GM23338 (cell line): ENCODE data around the gene TTC8. TPM values are rescaled to one million over a fixed set of nuclear protein-coding genes. Genes with fewer than 3 reads are reported as not detected.

Experiments used
- ATAC-seq: fragments of 200-7000 bp; cut with Tn5 transposase; 3 replicates; pipeline ENCODE4 v1.9.1; 2020
- DNase-seq: peaks from one replicate; pipeline ENCODE4 v3.0.0-alpha.2; 2015; ENCODE audit warnings: low spot score
- H2AFZ ChIP-seq: fragments of 200-600 bp; sonication (generic); 2 replicates; pipeline ENCODE4 v1.8.0; 2016; ENCODE audit warnings: antibody characterized with exemption, mild to moderate bottlenecking, moderate library complexity
- H3F3A ChIP-seq: fragments of 200-600 bp; sonication (generic); replicated peaks from 2 replicates; pipeline ENCODE4 v1.8.0; 2017; ENCODE audit warnings: antibody characterized with exemption, mixed run types, low read depth
- H3K27ac ChIP-seq: fragments of 200-600 bp; sonication (generic); 2 replicates; pipeline ENCODE4 v1.6.1; 2016; ENCODE audit warnings: low read depth
- H3K27me3 ChIP-seq: fragments of 200-600 bp; sonication (generic); 2 replicates; pipeline ENCODE4 v1.8.0; 2016; ENCODE audit warnings: mild to moderate bottlenecking, mixed run types, moderate library complexity; ENCODE audit not compliant: insufficient read depth
- H3K36me3 ChIP-seq: fragments of 200-600 bp; sonication (generic); 2 replicates; pipeline ENCODE4 v1.8.0; 2016; ENCODE audit warnings: mild to moderate bottlenecking; ENCODE audit not compliant: insufficient read depth
- H3K4me1 ChIP-seq: fragments of 200-600 bp; sonication (generic); 2 replicates; pipeline ENCODE4 v1.8.0; 2016; ENCODE audit warnings: mild to moderate bottlenecking, moderate library complexity; ENCODE audit not compliant: insufficient read depth
- H3K4me2 ChIP-seq: fragments of 200-600 bp; sonication (generic); 2 replicates; pipeline ENCODE4 v1.7.1; 2017; ENCODE audit warnings: mixed run types
- H3K4me3 ChIP-seq: fragments of 200-600 bp; sonication (generic); 2 replicates; pipeline ENCODE4 v1.6.1; 2016; ENCODE audit warnings: mixed run types
- H3K79me2 ChIP-seq: fragments of 200-600 bp; sonication (generic); replicated peaks from 2 replicates; pipeline ENCODE4 v1.8.0; 2017; ENCODE audit warnings: mild to moderate bottlenecking; ENCODE audit not compliant: insufficient read depth
- H3K9me2 ChIP-seq: fragments of 200-600 bp; sonication (generic); 2 replicates; pipeline ENCODE4 v1.8.0; 2017; ENCODE audit not compliant: insufficient read depth
- H4K20me1 ChIP-seq: fragments of 200-600 bp; sonication (generic); replicated peaks from 2 replicates; pipeline ENCODE4 v1.8.0; 2017; ENCODE audit warnings: mild to moderate bottlenecking; ENCODE audit not compliant: insufficient read depth
- H3K27ac Mint-ChIP-seq: 2 replicates; pipeline ENCODE4 v1.8.0; 2020; ENCODE audit warnings: inconsistent platforms, mild to moderate bottlenecking, moderate library complexity, mixed read lengths
- H3K27me3 Mint-ChIP-seq: 3 replicates; pipeline ENCODE4 v1.8.0; 2022; ENCODE audit warnings: low read depth, mild to moderate bottlenecking, moderate library complexity, mixed read lengths, inconsistent platforms; ENCODE audit not compliant: insufficient read depth, poor library complexity
- H3K36me3 Mint-ChIP-seq: 3 replicates; pipeline ENCODE4 v1.8.0; 2021; ENCODE audit warnings: low read depth, mild to moderate bottlenecking, inconsistent platforms, moderate library complexity, mixed read lengths
- H3K4me1 Mint-ChIP-seq: 3 replicates; pipeline ENCODE4 v1.8.0; 2020; ENCODE audit warnings: mild to moderate bottlenecking, inconsistent platforms, mixed read lengths
- H3K4me3 Mint-ChIP-seq: 3 replicates; pipeline ENCODE4 v1.8.0; 2021; ENCODE audit warnings: moderate library complexity, mild to moderate bottlenecking, inconsistent platforms, mixed read lengths
- H3K9me3 Mint-ChIP-seq: 3 replicates; pipeline ENCODE4 v1.8.0; 2020; ENCODE audit warnings: moderate library complexity, mild to moderate bottlenecking, inconsistent platforms, mixed read lengths
- CREB1 ChIP-seq: fragments of 250-450 bp; sonication (Bioruptor Pico); IDR thresholded peaks from 2 replicates; pipeline ENCODE4 v1.5.0; 2020; ENCODE audit warnings: low read depth, mild to moderate bottlenecking, moderate library complexity
- CTCF ChIP-seq, 2 experiments: fragments of 200-600 bp in 1 of 2; sonication (generic) in 1 of 2; conservative IDR thresholded peaks; 2 replicates each; pipeline versions ENCODE4 v1.5.1 to v1.6.1; 2016 to 2017; ENCODE audit warnings: antibody characterized with exemption in 2 of 2, low read depth in 2 of 2, mild to moderate bottlenecking in 2 of 2, moderate library complexity in 1 of 2
- ETS1 ChIP-seq: IDR thresholded peaks from 2 replicates; pipeline ENCODE4 v1.6.1; 2016; ENCODE audit warnings: antibody characterized with exemption
- EZH2 ChIP-seq: fragments of 200-600 bp; sonication (generic); IDR thresholded peaks from one replicate; pipeline ENCODE4 v1.8.0; 2017; ENCODE audit warnings: antibody characterized with exemption, mild to moderate bottlenecking, low read depth; ENCODE audit not compliant: unreplicated experiment
- EZH2phosphoT487 ChIP-seq: fragments of 200-600 bp; sonication (generic); IDR thresholded peaks from one replicate; pipeline ENCODE4 v1.8.1; 2018; ENCODE audit warnings: antibody characterized with exemption; ENCODE audit not compliant: unreplicated experiment
- JUNB ChIP-seq: IDR thresholded peaks from one replicate; pipeline ENCODE4 v1.6.1; 2016; ENCODE audit warnings: antibody characterized with exemption; ENCODE audit not compliant: unreplicated experiment
- NANOG ChIP-seq: IDR thresholded peaks from 2 replicates; pipeline ENCODE4 v1.6.1; 2016; ENCODE audit warnings: antibody characterized with exemption, borderline replicate concordance
- POLR2AphosphoS5 ChIP-seq: IDR thresholded peaks from 2 replicates; pipeline ENCODE4 v1.6.1; 2016; ENCODE audit warnings: antibody characterized with exemption, low read depth
- REST ChIP-seq: IDR thresholded peaks from one replicate; pipeline ENCODE4 v1.6.1; 2018; ENCODE audit warnings: antibody characterized with exemption; ENCODE audit not compliant: unreplicated experiment
- STAT1 ChIP-seq: IDR thresholded peaks from one replicate; pipeline ENCODE4 v1.6.1; 2016; ENCODE audit warnings: antibody characterized with exemption; ENCODE audit not compliant: unreplicated experiment
- ZNF114 ChIP-seq: fragments of 250-450 bp; sonication (Bioruptor Pico); IDR thresholded peaks from 2 replicates; pipeline ENCODE4 v1.5.0; 2020; ENCODE audit warnings: mild to moderate bottlenecking, moderate library complexity
- ZNF331 ChIP-seq: fragments of 250-450 bp; sonication (Bioruptor Pico); IDR thresholded peaks from 2 replicates; pipeline ENCODE4 v1.5.0; 2020; ENCODE audit warnings: low read depth, mild to moderate bottlenecking, moderate library complexity
- ZNF462 ChIP-seq: fragments of 250-450 bp; sonication (Bioruptor Pico); IDR thresholded peaks from 2 replicates; pipeline ENCODE4 v1.5.0; 2020; ENCODE audit warnings: mild to moderate bottlenecking, moderate library complexity
- polyA plus RNA-seq: library from polyadenylated mRNA; unstranded; fragments of >200 nt; fragmentation: Nextera tagmentation; extraction: Ambion mirVana; gene quantifications from 2 replicates; pipeline ENCODE4 v1.2.1, GENCODE V29; 2016
- total RNA-seq: library from RNA; depleted of rRNA; stranded (reverse); fragments of >200 nt; shearing (Covaris generic); gene quantifications from 2 replicates; pipeline ENCODE4 v1.2.3, GENCODE V29; 2014

Gene TTC8
- total and polyA plus RNA-seq, 2 experiments from 2014 or later = 7.5 to 10.5 TPM

- H3K27me3 ChIP-seq = no peaks in the 10 kb centered on the region
- no peak overlapping the region for H3K27ac ChIP-seq
- H3K4me3 ChIP-seq = no peak overlapping the region
- H3K4me1 ChIP-seq = no peaks in the 10 kb centered on the region
- H3K9me2 ChIP-seq = peaks cover 10% of the 10 kb centered on the region
- no peaks in the 10 kb centered on the region for H3K79me2 ChIP-seq
- TF ChIP-seq POLR2AphosphoS5 (no peak), ZNF331 (CRISPR knock-in tag) (no peak), ZNF114 (CRISPR knock-in tag) (no peak), NANOG (no peak), CTCF (conservative IDR thresholded peaks at IDR 0.05; ENCODE audit: low read depth in 2 of 2) (no peak), EZH2 (no peak), JUNB (no peak), REST (no peak), STAT1 (no peak), CREB1 (CRISPR knock-in tag) (no peak), ZNF462 (CRISPR knock-in tag) (no peak), ETS1 (no peak), EZH2phosphoT487 (no peak)
- no peak for DNase-seq
- no peaks in the 10 kb centered on the region for H3K36me3 ChIP-seq
- H3K4me3 Mint-ChIP-seq = no peak overlapping the region
- H3F3A ChIP-seq = no peaks in the 10 kb centered on the region
- no peaks in the 10 kb centered on the region for H4K20me1 ChIP-seq
- peaks cover 5% of the 10 kb centered on the region for H3K27me3 Mint-ChIP-seq
- no peaks in the 10 kb centered on the region for H3K36me3 Mint-ChIP-seq
- ATAC-seq = no peak
- no peak overlapping the region for H3K4me2 ChIP-seq
- H2AFZ ChIP-seq = no peak overlapping the region
- H3K4me1 Mint-ChIP-seq = no peaks in the 10 kb centered on the region
- H3K9me3 Mint-ChIP-seq = no peaks in the 10 kb centered on the region
- no peak overlapping the region for H3K27ac Mint-ChIP-seq
Measured at GRCh38 chr14:88914956-88915355, 90.5 kb downstream of the TTC8 start.
